Heart left ventricle (tissue), 13 donors: ENCODE results near the gene CMIP.

Experiments used
- CTCF ChIP-seq, 12 donors: fragments of 200-600 bp; sonication (generic) in 4 of 12; IDR thresholded peaks; one replicate each; pipeline versions ENCODE4 v1.5.0 to v1.8.0; 2018 to 2022; ENCODE audit warnings: antibody characterized with exemption in 12 of 12, mild to moderate bottlenecking in 5 of 12
- POLR2A ChIP-seq, 2 donors: fragments of 450-650 bp; IDR thresholded peaks; one replicate each; pipeline ENCODE4 v1.6.1; 2017; ENCODE audit warnings: antibody characterized with exemption in 2 of 2, mild to moderate bottlenecking in 2 of 2, moderate library complexity in 2 of 2
- donor health status: ischemic (EF 13 %, LVEDD 7.1; RV severe dilation, severe dysfunction).
- donor health status: DM: no; HTN: yes; CAD: no.
- donor health status: DM: no; HTN: no; CAD: no.
- donor health status: ischemic (EF 25% LVEDD 6.9; RV normal size, moderate dysfunction).
- donor health status: ischemic (EF 25% LVEDD 5.7; RV mildly dilated, moderate dysfunction).
- donor health status: ischemic (EF 35%, LVEDD 5.7; RV mildly dilated, moderate dysfunction).
- donor health status: nonischemic (EF 11% LVEDD 7.7; RV severe dilation, severe dysfunction).
- donor health status: DM: yes; HTN: yes; CAD: no.
- donor health status: PGD.
- donor health status: ischemic (EF 29% LVEDD 5.4; RV normal size, mild dysfunction).
- donor health status: nonischemic (EF 23%, LVEDD 6.1; RV moderate dilation, normal function).

- TF ChIP-seq CTCF (IDR thresholded peaks at IDR 0.05): no peak
- TF ChIP-seq POLR2A (IDR thresholded peaks at IDR 0.05): no peak
These were observed 9.5 kb upstream of the CMIP start for GRCh38 chr16:81435103-81435502.
